Epidermal melanocyte (primary cell): Measurements from ENCODE around the gene BACE1-AS.
"Not testable (repeated sequence)": the region's sequence is repeated elsewhere in the genome, so short reads cannot be mapped to it uniquely, and the experiment has no call there.

ENCODE experiments used
- DNase-seq: peaks from one replicate; pipeline ENCODE4 v3.0.0; 2011; ENCODE audit warnings: low spot score; ENCODE audit not compliant: insufficient read length

BACE1-AS gene

DNA sequence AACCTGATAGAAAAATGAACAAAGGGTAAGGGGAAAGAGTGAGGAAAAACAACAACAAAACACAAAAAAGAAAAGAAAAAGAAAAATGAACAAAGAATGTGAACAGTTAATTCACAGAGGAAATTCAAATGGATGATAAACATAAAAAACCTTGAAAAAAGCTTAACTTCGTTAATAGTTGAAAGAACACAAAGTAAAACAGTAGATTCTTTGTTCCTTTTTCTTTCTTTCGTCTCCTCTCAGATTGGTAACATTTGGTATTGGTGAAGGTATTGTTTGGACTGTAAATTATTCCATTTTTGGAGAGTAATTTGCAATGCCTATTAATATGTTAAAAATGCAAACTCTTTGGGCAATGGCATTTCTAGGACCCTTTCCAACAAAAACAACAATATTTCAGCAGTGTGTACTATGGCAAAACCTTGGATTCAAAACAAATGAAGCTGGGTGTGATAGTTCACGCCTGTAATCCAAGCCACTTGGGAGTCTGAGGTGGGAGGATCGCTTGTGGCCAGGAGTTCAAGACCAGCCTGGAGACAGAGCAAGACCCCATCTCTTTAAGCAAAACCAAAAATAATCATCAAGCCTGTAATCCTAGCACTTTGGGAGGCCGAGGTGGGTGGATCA, 28.2 kb downstream of the BACE1-AS start:
- DNase-seq = no peak

DNA sequence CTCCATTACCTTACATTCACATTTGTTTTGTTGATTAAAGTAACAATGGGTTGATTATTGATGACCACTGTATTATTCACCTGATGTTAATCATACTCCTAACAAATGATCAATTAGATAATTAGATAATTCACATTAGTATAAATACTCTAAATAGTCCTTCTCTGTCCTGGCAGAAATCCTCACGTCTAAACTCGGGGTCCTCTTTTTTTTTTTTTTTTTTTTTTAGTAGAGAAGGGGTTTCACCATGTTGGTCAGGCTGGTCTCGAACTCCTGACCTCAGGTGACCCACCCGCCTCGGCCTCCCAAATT, 36.1 kb downstream of the BACE1-AS start:
- not testable (repeated sequence) for DNase-seq

DNA sequence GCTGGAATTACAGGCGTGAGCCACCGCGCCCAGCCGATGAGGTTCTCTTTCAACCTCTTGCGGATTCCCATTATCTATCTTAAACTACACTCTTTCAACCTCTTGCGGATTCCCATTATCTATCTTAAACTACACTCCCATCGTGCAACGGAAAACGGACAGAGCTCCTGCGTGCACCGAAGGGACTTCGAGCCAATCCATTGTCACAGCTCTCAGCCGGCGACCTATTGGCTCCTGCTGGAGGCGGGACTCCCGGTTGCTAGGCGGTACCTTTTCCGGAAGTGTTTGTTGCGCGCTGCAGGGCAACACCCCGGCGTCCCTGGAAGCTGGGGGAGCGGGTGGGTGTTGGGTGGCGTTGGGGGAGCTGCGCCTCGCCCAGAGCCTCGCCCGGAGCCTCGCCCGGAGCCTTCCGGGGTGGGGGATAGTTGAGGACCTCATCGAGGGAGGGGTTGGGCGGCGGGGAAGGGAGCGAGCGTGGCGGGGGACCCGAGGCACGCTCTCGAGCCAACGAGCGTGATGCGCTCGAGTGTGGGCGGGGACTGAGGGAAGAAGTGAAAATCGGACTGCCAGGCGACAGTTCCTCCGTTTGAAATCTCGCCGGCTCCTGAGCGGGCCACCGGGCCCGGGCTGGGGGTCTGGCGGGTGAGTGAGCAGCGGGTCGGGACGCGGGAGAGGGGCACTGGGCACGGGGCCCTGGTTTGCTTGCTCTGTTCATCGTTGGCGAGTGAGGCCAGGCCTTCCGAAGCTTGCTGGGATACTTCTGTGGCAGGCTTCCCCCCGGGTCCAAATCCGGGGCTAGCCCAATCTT, 36.6 kb downstream of the BACE1-AS start, which contains the start of gene CEP164:
CEP164 (plus strand) TSS at position 288 of the 808 bp plus-strand sequence. CDS start 10,733 bp downstream, outside the sequence.
- DNase-seq = peak; percentile 98

DNA sequence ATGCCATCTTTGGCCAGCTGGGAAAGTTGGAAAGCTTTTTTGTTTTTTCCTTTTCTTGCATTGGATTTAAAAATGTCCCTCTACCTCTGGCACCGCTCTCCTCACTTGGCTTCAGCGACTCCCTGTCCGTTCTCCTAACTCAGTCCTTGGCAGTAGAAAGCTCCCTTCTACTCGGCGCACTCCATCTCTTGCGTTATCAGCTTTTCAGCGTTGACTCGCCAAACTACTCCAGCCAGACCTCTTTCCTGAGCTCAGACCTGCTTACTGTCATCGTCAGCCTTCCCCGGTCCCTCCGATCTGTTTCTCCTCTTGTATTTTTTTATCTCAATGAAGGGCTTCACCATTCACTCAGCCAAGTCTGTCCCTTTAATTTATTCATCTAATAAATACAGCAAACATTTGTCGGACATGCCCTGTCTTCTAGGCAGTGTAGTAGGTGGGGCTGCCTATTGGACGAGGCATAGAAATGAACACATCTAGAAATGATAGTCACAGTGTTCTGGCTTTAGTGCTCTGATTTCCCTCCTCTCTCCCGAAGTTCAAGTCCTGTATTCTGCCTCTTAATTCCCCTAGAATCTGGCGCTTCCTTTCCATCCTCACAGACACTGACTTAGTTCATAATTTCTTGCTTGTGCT, 37.3 kb downstream of the BACE1-AS start:
- no peak for DNase-seq

DNA sequence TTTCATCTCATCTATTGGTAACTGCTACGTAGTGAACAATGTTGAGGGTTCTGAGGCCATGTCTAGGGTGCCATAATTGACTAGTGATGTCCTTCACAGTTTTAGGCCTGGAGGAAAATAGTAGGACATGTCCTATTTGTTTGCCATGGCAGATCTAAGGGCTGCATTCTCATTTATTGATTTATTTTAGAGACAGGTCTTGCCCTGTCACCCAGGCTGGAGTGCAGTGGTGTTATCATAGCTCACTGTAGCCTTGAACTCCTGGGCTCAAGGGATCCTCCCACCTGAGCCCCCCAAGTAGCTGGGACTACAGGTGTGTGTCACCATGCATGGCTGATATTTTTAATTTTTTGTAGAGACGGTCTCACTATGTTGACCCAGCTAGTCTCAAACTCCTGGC, 41.7 kb downstream of the BACE1-AS start:
- DNase-seq = no peak

DNA sequence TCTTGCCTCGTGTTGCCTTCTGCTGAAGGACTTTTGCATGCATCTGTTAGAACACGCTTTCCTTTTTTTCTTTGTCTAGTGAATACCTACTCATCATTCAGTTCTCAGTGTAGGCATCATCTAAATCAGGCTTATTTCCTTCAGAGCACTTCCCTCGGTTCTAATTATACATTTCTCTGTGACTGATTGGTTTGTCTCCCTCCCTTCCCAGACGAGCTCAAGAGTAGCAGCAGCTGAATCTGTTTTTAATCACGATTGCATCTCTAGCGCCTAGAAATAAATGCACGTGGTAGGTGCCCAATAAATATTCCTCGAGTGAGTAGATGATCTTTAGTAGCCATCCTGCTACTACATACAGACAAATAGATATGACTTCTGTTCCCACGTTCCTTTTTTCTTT, 42.8 kb downstream of the BACE1-AS start:
- DNase-seq = no peak

DNA sequence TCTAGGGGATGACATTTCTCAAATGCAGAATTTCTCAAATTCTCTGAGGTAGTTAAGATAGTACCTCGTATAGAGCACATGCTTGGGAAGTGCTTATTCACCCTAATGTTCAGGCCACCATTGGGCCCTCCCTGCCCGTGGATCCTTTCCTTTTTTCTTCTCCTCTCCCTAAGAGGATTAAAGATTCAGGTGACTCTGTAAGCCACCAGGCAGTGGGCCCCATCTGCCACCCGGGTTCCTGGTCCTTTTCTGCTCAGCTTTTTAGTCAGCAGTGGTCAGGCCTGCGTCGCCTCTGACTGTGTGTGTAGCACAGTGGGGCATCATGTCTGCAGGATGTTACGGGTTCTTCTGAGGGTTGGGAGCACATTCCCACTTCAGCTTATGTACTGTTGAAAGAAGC, 43.8 kb downstream of the BACE1-AS start:
- no peak for DNase-seq

DNA sequence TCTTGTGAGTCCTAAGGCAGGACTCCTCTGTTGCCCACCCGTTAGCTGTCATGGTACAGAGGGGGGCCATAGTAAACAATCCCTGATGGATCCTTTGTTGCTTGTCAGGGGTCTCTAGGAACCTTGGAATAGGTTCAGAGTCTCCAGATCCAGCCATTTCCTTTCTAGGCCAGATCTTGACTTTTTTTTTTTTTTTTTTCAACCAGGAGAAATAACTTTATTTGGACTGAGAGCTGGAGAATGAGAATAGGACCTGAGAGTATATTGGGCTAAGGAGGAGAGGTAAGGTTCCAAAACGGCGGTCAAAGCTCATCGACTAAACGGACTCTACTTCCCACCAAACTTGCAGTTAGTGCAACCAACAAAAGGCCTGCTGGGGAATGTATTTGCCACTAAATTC, 44.3 kb downstream of the BACE1-AS start:
- no peak for DNase-seq

DNA sequence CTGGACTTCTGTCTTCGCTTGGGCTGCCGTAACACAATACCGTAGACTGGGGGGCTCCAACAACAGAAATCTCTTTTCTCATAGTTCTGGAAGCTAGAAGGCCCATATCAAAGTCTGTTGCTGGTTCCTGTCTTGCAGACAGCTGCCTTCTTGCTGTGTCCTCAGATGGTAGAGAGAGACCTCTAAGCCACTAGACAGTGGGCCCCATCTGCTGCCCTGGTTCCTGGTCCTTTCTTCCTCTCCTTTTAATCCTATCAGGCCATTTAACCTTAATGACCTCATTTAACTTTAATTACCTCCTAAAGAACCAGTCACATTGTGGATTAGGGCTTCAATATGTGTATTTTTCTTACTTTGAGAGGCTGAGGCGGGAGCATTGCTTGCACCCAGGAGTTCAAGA, 45.9 kb downstream of the BACE1-AS start:
- DNase-seq = no peak
